Breast epithelium (tissue), 3 donors: ENCODE results near the gene CRYBA1.

Source experiments
- CTCF ChIP-seq, 3 donors: fragments of 450-650 bp; IDR thresholded peaks; one replicate each; pipeline ENCODE4 v1.5.1; 2016 to 2017; ENCODE audit warnings: antibody characterized with exemption in 3 of 3, mild to moderate bottlenecking in 3 of 3, moderate library complexity in 3 of 3
- POLR2A ChIP-seq: fragments of 450-650 bp; IDR thresholded peaks from one replicate; pipeline ENCODE4 v1.6.1; 2016; ENCODE audit warnings: antibody characterized with exemption, mild to moderate bottlenecking, moderate library complexity
- POLR2AphosphoS5 ChIP-seq, 3 donors: sonication (generic); formaldehyde crosslinking; IDR thresholded peaks; one replicate each; pipeline ENCODE4 v1.6.1; 2017; ENCODE audit warnings: antibody characterized with exemption in 3 of 3

GRCh38 chr17:29237476-29238132 lies 9.1 kb upstream of the CRYBA1 start:
- TF ChIP-seq CTCF (IDR thresholded peaks at IDR 0.05): no peak
- no peak for TF ChIP-seq POLR2A
- TF ChIP-seq POLR2AphosphoS5 (IDR thresholded peaks at IDR 0.05): no peak
